ENCODE results near the gene IZUMO1R. TPM values are rescaled to one million over a fixed set of nuclear protein-coding genes. Genes with fewer than 3 reads are reported as not detected.

IZUMO1R gene
- total RNA-seq, 1 donor from 2014 or later: not detected

DNA sequence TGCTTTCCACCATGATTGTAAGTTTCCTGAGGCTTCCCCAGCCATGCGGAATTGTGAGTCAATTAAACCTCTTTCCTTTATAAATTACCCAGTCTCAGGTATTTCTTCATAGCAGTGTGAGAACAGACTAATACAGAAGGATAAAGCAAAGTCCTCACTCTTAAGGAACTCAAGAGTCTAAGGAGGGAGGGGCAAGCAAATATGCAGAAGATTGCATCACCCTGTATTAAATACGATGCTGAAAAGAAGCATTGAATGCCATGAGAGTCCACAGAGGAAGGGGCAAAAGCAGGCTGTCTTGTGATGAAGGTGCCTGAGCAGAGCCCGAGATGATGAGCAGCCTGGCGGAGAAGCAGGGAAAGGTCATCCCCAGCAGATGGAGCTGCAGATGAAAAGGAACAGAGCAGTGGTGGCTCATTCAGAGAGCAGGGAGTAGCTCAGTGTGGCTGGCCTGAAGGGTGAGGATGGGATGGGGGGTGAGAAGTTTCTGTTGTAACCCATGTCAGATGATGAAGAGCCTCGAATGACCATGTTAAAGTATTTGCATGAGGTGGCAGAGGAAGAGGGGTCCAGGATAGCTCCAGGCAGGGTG lies 6.3 kb upstream of the IZUMO1R start:
- Histone ChIP-seq H4K20me1 (ENCODE audit: low read depth) (no peaks in the 10 kb centered on the region), H3K27ac (no peak overlapping the region), H3K9ac (no peak overlapping the region), H3F3A (ENCODE audit: low read depth) (no peaks in the 10 kb centered on the region), H3K4me2 (no peak overlapping the region), H3K4me1 (peaks cover 17% of the 10 kb centered on the region), H3K36me3 (no peaks in the 10 kb centered on the region), H3K79me2 (ENCODE audit: low read depth) (no peaks in the 10 kb centered on the region), H3K4me3 (no peak overlapping the region), H2AFZ (replicated peaks) (no peak overlapping the region), H3K9me3 (ENCODE audit: low read depth) (no peaks in the 10 kb centered on the region), H3K27me3 (no peaks in the 10 kb centered on the region)
- no peak for DNase-seq (ENCODE audit: low spot score)
- Mint-ChIP-seq H3K4me3 (no peak overlapping the region), H3K27ac (no peak overlapping the region), H3K9me3 (no peaks in the 10 kb centered on the region), H3K4me1 (peaks cover 14% of the 10 kb centered on the region), H3K36me3 (no peaks in the 10 kb centered on the region), H3K27me3 (ENCODE audit: insufficient read depth, low read depth) (peaks cover 4% of the 10 kb centered on the region)
- peak; percentile 6 for TF ChIP-seq CTCF (IDR thresholded peaks at IDR 0.05)
- TF ChIP-seq EZH2 (IDR thresholded peaks at IDR 0.05): no peak

- H3K9ac ChIP-seq: no peak overlapping the region
- Mint-ChIP-seq H3K36me3 (no peaks in the 10 kb centered on the region), H3K4me3 (no peak overlapping the region), H3K27me3 (ENCODE audit: insufficient read depth, low read depth) (peaks cover 9% of the 10 kb centered on the region), H3K27ac (no peak overlapping the region), H3K9me3 (no peaks in the 10 kb centered on the region), H3K4me1 (peaks cover 4% of the 10 kb centered on the region)
- H3K9me3 ChIP-seq (ENCODE audit: low read depth): no peaks in the 10 kb centered on the region
- peak overlapping the region; percentile 58 for H2AFZ ChIP-seq (replicated peaks)
- no peak for DNase-seq (ENCODE audit: low spot score)
- no peaks in the 10 kb centered on the region for H3K27me3 ChIP-seq
- H3F3A ChIP-seq (ENCODE audit: low read depth): no peaks in the 10 kb centered on the region
- TF ChIP-seq EZH2 (IDR thresholded peaks at IDR 0.05) (no peak), CTCF (IDR thresholded peaks at IDR 0.05) (no peak), EZH2phosphoT487 (IDR thresholded peaks at IDR 0.05) (no peak)
- H3K79me2 ChIP-seq (ENCODE audit: low read depth): no peaks in the 10 kb centered on the region
- no peaks in the 10 kb centered on the region for H3K36me3 ChIP-seq
- H3K27ac ChIP-seq: no peak overlapping the region
- H3K4me1 ChIP-seq: peaks cover 4% of the 10 kb centered on the region
- no peaks in the 10 kb centered on the region for H4K20me1 ChIP-seq (ENCODE audit: low read depth)
- peak overlapping the region; percentile 22 for H3K4me2 ChIP-seq
- no peak overlapping the region for H3K4me3 ChIP-seq
Measured at GRCh38 chr11:94302776-94303175, 1.6 kb upstream of the IZUMO1R start.

DNA sequence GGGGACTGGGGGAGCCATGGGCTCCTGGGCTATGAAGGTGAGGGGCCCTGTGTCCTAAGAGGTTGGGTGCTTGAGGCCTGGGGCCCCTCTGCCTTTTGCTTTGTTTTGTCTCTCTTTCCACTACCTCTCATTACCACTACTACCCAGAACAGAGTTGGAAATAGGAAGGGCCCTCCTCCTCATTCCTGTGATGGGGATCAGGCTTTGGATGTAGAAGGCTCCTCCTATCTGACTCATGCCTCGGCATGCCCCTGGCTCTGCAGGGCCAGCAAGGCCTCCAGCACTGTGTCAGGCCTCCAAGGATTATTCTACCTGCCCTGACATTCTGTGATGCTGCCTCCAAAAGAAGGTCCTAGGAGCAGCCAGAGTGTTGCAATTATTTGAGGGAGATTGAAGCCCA lies 766 bp downstream of the IZUMO1R start:
- peaks cover 4% of the 10 kb centered on the region for H3K4me1 ChIP-seq
- no peaks in the 10 kb centered on the region for H3K27me3 ChIP-seq
- Mint-ChIP-seq H3K4me3 (no peak overlapping the region), H3K27ac (no peak overlapping the region), H3K36me3 (no peaks in the 10 kb centered on the region), H3K27me3 (ENCODE audit: insufficient read depth, low read depth) (peaks cover 5% of the 10 kb centered on the region), H3K4me1 (peaks cover 4% of the 10 kb centered on the region), H3K9me3 (no peaks in the 10 kb centered on the region)
- TF ChIP-seq CTCF (IDR thresholded peaks at IDR 0.05) (no peak), EZH2 (IDR thresholded peaks at IDR 0.05) (no peak), EZH2phosphoT487 (IDR thresholded peaks at IDR 0.05) (no peak)
- H3K79me2 ChIP-seq (ENCODE audit: low read depth): no peaks in the 10 kb centered on the region
- H4K20me1 ChIP-seq (ENCODE audit: low read depth): no peaks in the 10 kb centered on the region
- no peak overlapping the region for H3K4me3 ChIP-seq
- no peaks in the 10 kb centered on the region for H3F3A ChIP-seq (ENCODE audit: low read depth)
- no peak overlapping the region for H2AFZ ChIP-seq (replicated peaks)
- no peak for DNase-seq (ENCODE audit: low spot score)
- no peak overlapping the region for H3K27ac ChIP-seq
- H3K36me3 ChIP-seq: no peaks in the 10 kb centered on the region
- H3K9me3 ChIP-seq (ENCODE audit: low read depth): no peaks in the 10 kb centered on the region
- no peak overlapping the region for H3K9ac ChIP-seq
- H3K4me2 ChIP-seq: no peak overlapping the region
